GM12892 (cell line): ENCODE results near the gene PDZRN4.

Experiments
- DNase-seq: peaks from one replicate; pipeline ENCODE4 v3.0.0; 2011; ENCODE audit not compliant: insufficient read length
- FAIRE-seq: peaks from 2 replicates; lab custom pipeline; 2011; peaks lifted over from hg19 to GRCh38; lab: Jason Lieb, UNC
- POLR2A ChIP-seq: IDR thresholded peaks from 2 replicates; pipeline ENCODE4 v1.6.1; 2011; ENCODE audit warnings: low read depth, low read length, control low read depth
- POLR2AphosphoS5 ChIP-seq: IDR thresholded peaks from 2 replicates; pipeline ENCODE4 v1.6.1; 2011; ENCODE audit warnings: low read depth, low read length, control low read depth
- TAF1 ChIP-seq: IDR thresholded peaks from 2 replicates; pipeline ENCODE4 v1.6.1; 2011; ENCODE audit warnings: low read depth, mild to moderate bottlenecking, control low read depth, low read length, borderline replicate concordance

Gene PDZRN4

GRCh38 chr12:41407232-41407799 is 219.2 kb downstream of the PDZRN4 start:
- TF ChIP-seq POLR2A (no peak), TAF1 (no peak), POLR2AphosphoS5 (no peak)
- FAIRE-seq (no peak), DNase-seq (no peak)

GRCh38 chr12:41409628-41410027 is 221.5 kb downstream of the PDZRN4 start:
- DNase-seq (no peak), FAIRE-seq (no peak)
- TF ChIP-seq POLR2AphosphoS5 (no peak), TAF1 (no peak), POLR2A (no peak)

GRCh38 chr12:41418586-41418985 is 230.5 kb downstream of the PDZRN4 start:
- FAIRE-seq (no peak), DNase-seq (no peak)
- TF ChIP-seq TAF1 (no peak), POLR2AphosphoS5 (no peak), POLR2A (no peak)

- DNase-seq (no peak), FAIRE-seq (no peak)
- TF ChIP-seq POLR2AphosphoS5 (no peak), TAF1 (no peak), POLR2A (no peak)
Measured at GRCh38 chr12:41419131-41419893, 231.2 kb downstream of the PDZRN4 start.

- FAIRE-seq (no peak), DNase-seq (no peak)
- no peak for TF ChIP-seq POLR2A
- no peak for TF ChIP-seq TAF1
- no peak for TF ChIP-seq POLR2AphosphoS5
Measured at GRCh38 chr12:41424651-41425050, 236.5 kb downstream of the PDZRN4 start.

- TF ChIP-seq TAF1: no peak
- TF ChIP-seq POLR2AphosphoS5: no peak
- TF ChIP-seq POLR2A: no peak
- FAIRE-seq: no peak
- no peak for DNase-seq
Measured at GRCh38 chr12:41433460-41433859, 245.3 kb downstream of the PDZRN4 start.

GRCh38 chr12:41436076-41436475 is 248.0 kb downstream of the PDZRN4 start:
- FAIRE-seq (no peak), DNase-seq (no peak)
- TF ChIP-seq POLR2AphosphoS5 (no peak), TAF1 (no peak), POLR2A (no peak)

GRCh38 chr12:41437563-41437962 is 249.4 kb downstream of the PDZRN4 start:
- DNase-seq (no peak), FAIRE-seq (no peak)
- TF ChIP-seq TAF1 (no peak), POLR2A (no peak), POLR2AphosphoS5 (no peak)

GRCh38 chr12:41438854-41439541 is 250.9 kb downstream of the PDZRN4 start:
- DNase-seq (no peak), FAIRE-seq (no peak)
- no peak for TF ChIP-seq POLR2AphosphoS5
- no peak for TF ChIP-seq POLR2A
- no peak for TF ChIP-seq TAF1

- no peak for FAIRE-seq
- TF ChIP-seq POLR2A (no peak), TAF1 (no peak), POLR2AphosphoS5 (no peak)
- DNase-seq: no peak
Measured at GRCh38 chr12:41439801-41440200, 251.7 kb downstream of the PDZRN4 start.

GRCh38 chr12:41441180-41441579 is 253.1 kb downstream of the PDZRN4 start:
- FAIRE-seq (no peak), DNase-seq (no peak)
- TF ChIP-seq POLR2A (no peak), POLR2AphosphoS5 (no peak), TAF1 (no peak)
